OCI-LY7 (cell line): Measurements from ENCODE around the gene SIGLECL1. TPM values are rescaled to one million over a fixed set of nuclear protein-coding genes. Genes with fewer than 3 reads are reported as not detected.

ENCODE experiments used
- BruUV-seq: library from RNA; stranded (reverse); fragments of 400-500 nt; replicated peaks from 2 replicates; lab custom pipeline; 2021; lab: Mats Ljungman, UMichigan
- CTCF ChIA-PET: fragments of 300-600 bp; sonication (Branson Sonifier 250); formaldehyde crosslinking; loops from one replicate; lab custom pipeline; 2022; ENCODE audit warnings: antibody characterized with exemption; ENCODE audit not compliant: unreplicated experiment; lab: Charles Lee
- POLR2A ChIA-PET: fragments of 300-600 bp; sonication (Branson Sonifier 250); formaldehyde crosslinking; loops from one replicate; lab custom pipeline; 2022; ENCODE audit warnings: antibody characterized with exemption; lab: Charles Lee
- DNase-seq: peaks from one replicate; pipeline ENCODE4 v3.0.0-alpha.2; 2015; ENCODE audit warnings: low spot score
- H2AFZ ChIP-seq: fragments of 200-600 bp; sonication (generic), shearing (Covaris generic); 2 replicates; pipeline ENCODE4 v1.6.1; 2014; ENCODE audit warnings: mild to moderate bottlenecking, antibody characterized with exemption, low read length, moderate library complexity
- H3K27ac ChIP-seq: fragments of 200-600 bp; sonication (generic); 2 replicates; pipeline ENCODE4 v1.5.1; 2014; ENCODE audit warnings: mixed run types, low read depth, mild to moderate bottlenecking, moderate library complexity, low read length, inconsistent platforms; ENCODE audit not compliant: poor library complexity, severe bottlenecking
- H3K36me3 ChIP-seq: fragments of 200-600 bp; sonication (generic); 2 replicates; pipeline ENCODE4 v1.6.1; 2014; ENCODE audit warnings: mild to moderate bottlenecking, antibody characterized with exemption, low read length, moderate library complexity, mixed read lengths; ENCODE audit not compliant: insufficient read depth
- H3K4me1 ChIP-seq: fragments of 200-600 bp; sonication (generic); 2 replicates; pipeline ENCODE4 v1.5.1; 2014; ENCODE audit warnings: mild to moderate bottlenecking, low read length; ENCODE audit not compliant: insufficient read depth, poor library complexity, severe bottlenecking
- H3K4me2 ChIP-seq: fragments of 200-600 bp; sonication (generic); 2 replicates; pipeline ENCODE4 v1.6.1; 2014; ENCODE audit warnings: mild to moderate bottlenecking, low read length
- H3K4me3 ChIP-seq: fragments of 200-600 bp; sonication (generic); 2 replicates; pipeline ENCODE4 v1.5.1; 2014; ENCODE audit warnings: mild to moderate bottlenecking, low read depth, low read length; ENCODE audit not compliant: poor library complexity, severe bottlenecking
- H3K79me2 ChIP-seq: fragments of 200-600 bp; sonication (generic); 2 replicates; pipeline ENCODE4 v1.6.1; 2016; ENCODE audit warnings: low read depth, mild to moderate bottlenecking, low read length, moderate library complexity, mixed read lengths; ENCODE audit not compliant: insufficient read depth
- H3K9me2 ChIP-seq: fragments of 200-600 bp; sonication (generic); 2 replicates; pipeline ENCODE4 v1.6.1; 2016; ENCODE audit warnings: mild to moderate bottlenecking, low read length, mixed read lengths; ENCODE audit not compliant: insufficient read depth
- H3K9me3 ChIP-seq: fragments of 200-600 bp; sonication (generic); 2 replicates; pipeline ENCODE4 v1.6.1; 2014; ENCODE audit warnings: mild to moderate bottlenecking, mixed run types, low read length, mixed read lengths
- H4K20me1 ChIP-seq: fragments of 200-600 bp; sonication (generic); 2 replicates; pipeline ENCODE4 v1.6.1; 2014; ENCODE audit warnings: mild to moderate bottlenecking, antibody characterized with exemption, low read length, moderate library complexity, mixed read lengths; ENCODE audit not compliant: insufficient read depth
- EZH2phosphoT487 ChIP-seq: fragments of 200-600 bp; sonication (generic); IDR thresholded peaks from 2 replicates; pipeline ENCODE4 v1.6.1; 2018; ENCODE audit warnings: low read depth, borderline replicate concordance, mild to moderate bottlenecking, mixed run types, antibody characterized with exemption, low read length, moderate library complexity, mixed read lengths
- intact Hi-C: fragments of 100-400 bp; cut with micrococcal nuclease; formaldehyde crosslinking; loops from one replicate; pipeline ENCODE4 v1.10.0; 2022; ENCODE audit not compliant: unreplicated experiment
- total RNA-seq, 2 experiments: library from RNA; depleted of rRNA in 1 of 2; stranded (reverse); fragments of >200 nt in 1 of 2; shearing (Covaris generic) in 1 of 2; gene quantifications; 2 replicates each; pipeline ENCODE4 v1.2.3, GENCODE V29; 2014 to 2022
- TF ChIP-seq, protein P1 (sequence below): fragments of 200-600 bp; sonication (generic); conservative IDR thresholded peaks from 2 replicates; pipeline ENCODE4 v1.5.1; 2014; ENCODE audit warnings: mild to moderate bottlenecking, antibody characterized with exemption, low read length, moderate library complexity, mixed read lengths

The SIGLECL1 gene
- total RNA-seq, 2 experiments from 2014 or later = not detected

DNA sequence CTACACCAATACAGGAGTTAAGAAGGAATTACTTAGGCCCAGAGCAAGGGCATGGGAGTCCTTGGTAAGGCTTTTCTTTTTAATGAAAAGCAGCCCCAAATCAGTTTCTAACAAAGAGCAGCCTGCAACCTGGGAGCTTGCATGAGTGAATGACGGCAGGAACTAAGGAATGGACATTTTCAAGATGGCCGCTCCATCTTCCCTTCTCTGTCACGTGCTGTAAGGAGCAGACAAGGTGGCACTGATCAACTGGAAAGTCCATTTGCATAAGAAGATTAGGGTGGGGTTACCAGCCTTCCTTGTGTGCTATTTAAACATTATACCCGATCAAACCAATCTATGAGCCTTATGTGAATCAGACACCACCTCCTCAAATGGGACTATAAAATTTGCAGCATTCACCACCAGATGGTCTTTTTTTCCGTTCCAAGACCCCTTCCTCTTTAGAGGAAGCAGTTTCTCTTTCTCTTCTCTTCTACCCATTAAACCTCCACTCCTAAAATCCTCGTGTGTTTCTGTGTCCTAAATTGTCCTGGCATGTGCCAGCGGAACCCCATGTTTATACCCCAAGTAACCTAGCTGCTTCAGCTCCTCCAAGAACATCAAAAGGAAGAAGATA lies 2.8 kb upstream of the SIGLECL1 start:
- intact Hi-C loops = no loop called here

DNA sequence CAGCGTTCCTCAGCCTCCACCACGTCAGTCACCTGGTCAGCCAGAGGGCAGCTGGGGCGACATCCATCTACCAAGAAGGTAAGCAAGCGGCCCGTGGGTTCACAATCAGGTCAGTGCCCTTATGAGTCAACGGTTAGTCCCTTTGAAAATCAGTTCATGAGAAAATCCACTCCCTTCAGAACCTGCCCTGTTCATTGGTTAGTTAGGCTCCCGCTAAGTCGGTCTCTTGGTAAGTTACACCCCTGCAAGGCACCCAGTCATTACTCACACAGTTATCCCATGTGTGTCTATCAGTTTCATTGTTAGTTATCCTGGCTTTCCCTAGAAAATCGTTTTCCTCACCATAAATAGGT lies 564 bp downstream of the SIGLECL1 start:
- H3K9me3 ChIP-seq = no peaks in the 10 kb centered on the region
- POLR2A ChIA-PET = no interaction called here
- H3K4me2 ChIP-seq = no peak overlapping the region
- H3K4me3 ChIP-seq = no peak overlapping the region
- no peaks in the 10 kb centered on the region for H3K9me2 ChIP-seq
- TF ChIP-seq, protein P1, sequence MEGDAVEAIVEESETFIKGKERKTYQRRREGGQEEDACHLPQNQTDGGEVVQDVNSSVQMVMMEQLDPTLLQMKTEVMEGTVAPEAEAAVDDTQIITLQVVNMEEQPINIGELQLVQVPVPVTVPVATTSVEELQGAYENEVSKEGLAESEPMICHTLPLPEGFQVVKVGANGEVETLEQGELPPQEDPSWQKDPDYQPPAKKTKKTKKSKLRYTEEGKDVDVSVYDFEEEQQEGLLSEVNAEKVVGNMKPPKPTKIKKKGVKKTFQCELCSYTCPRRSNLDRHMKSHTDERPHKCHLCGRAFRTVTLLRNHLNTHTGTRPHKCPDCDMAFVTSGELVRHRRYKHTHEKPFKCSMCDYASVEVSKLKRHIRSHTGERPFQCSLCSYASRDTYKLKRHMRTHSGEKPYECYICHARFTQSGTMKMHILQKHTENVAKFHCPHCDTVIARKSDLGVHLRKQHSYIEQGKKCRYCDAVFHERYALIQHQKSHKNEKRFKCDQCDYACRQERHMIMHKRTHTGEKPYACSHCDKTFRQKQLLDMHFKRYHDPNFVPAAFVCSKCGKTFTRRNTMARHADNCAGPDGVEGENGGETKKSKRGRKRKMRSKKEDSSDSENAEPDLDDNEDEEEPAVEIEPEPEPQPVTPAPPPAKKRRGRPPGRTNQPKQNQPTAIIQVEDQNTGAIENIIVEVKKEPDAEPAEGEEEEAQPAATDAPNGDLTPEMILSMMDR = no peak
- no peak for TF ChIP-seq EZH2phosphoT487
- no peaks in the 10 kb centered on the region for H3K36me3 ChIP-seq
- H3K4me1 ChIP-seq = no peaks in the 10 kb centered on the region
- no peak overlapping the region for H3K27ac ChIP-seq
- CTCF ChIA-PET = no interaction called here
- no peaks in the 10 kb centered on the region for H4K20me1 ChIP-seq
- intact Hi-C loops = no loop called here
- no peaks in the 10 kb centered on the region for H3K79me2 ChIP-seq
- BruUV-seq = no TSS peak
- DNase-seq = no peak
- no peak overlapping the region for H2AFZ ChIP-seq

More for the DNA sequence above, 2.8 kb upstream of the SIGLECL1 start:
- Histone ChIP-seq H3K9me3 (no peaks in the 10 kb centered on the region), H3K4me1 (no peaks in the 10 kb centered on the region), H3K4me2 (no peak overlapping the region), H3K9me2 (no peaks in the 10 kb centered on the region), H4K20me1 (no peaks in the 10 kb centered on the region), H2AFZ (no peak overlapping the region), H3K27ac (no peak overlapping the region), H3K79me2 (no peaks in the 10 kb centered on the region), H3K4me3 (no peak overlapping the region), H3K36me3 (no peaks in the 10 kb centered on the region)
- BruUV-seq = no TSS peak
- ChIA-PET CTCF (no interaction called here), POLR2A (no interaction called here)
- TF ChIP-seq EZH2phosphoT487 = no peak
- no peak for DNase-seq

DNA sequence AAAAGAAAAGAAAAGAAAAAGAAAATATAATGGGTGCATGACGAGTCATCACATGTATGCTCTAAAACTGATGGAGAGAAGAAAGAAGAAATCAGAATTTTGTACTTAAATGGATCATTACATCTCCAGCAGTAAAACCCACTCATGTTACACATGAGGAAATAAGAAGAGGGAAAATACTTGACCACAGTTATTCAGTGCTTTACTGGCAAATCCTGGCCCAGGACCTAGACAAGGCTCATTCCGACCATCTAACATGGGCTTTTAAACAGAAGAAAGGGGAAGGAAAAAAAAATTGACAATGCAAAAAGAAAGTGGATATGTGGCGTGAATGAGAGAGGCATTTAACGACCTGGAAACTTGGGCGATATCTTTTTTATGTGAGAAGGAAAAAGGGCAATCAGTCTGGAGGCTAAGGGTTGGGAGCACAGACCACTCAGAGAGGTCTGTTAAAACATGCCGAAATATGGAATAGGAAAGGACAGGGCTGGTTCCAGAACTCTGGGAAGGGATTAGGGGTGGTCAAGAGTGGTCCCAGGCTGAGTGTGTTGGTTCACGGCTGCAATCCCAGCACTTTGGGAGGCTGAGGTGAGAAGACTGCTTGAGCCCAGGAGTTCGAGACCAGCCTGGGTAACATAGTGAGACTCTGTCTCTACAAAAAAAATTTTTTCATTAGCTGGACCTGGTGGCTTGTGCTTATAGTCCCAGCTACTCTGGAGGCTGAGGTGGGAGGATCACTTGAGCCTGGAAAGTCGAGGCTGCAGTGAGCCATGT lies 1.6 kb downstream of the SIGLECL1 start:
- POLR2A ChIA-PET = no interaction called here

More for the DNA sequence above, 1.6 kb downstream of the SIGLECL1 start:
- no TSS peak for BruUV-seq
- CTCF ChIA-PET = no interaction called here
- H4K20me1 ChIP-seq = no peaks in the 10 kb centered on the region
- H3K4me3 ChIP-seq = no peak overlapping the region
- H3K9me2 ChIP-seq = no peaks in the 10 kb centered on the region
- no peaks in the 10 kb centered on the region for H3K9me3 ChIP-seq
- H3K4me1 ChIP-seq = no peaks in the 10 kb centered on the region
- TF ChIP-seq, protein P1 = no peak
- TF ChIP-seq EZH2phosphoT487 = no peak
- DNase-seq = no peak
- H3K27ac ChIP-seq = no peak overlapping the region
- H3K4me2 ChIP-seq = no peak overlapping the region
- H3K79me2 ChIP-seq = no peaks in the 10 kb centered on the region
- H3K36me3 ChIP-seq = no peaks in the 10 kb centered on the region
- H2AFZ ChIP-seq = no peak overlapping the region
- intact Hi-C loops = no loop called here
